ENCODE measurements around the gene RUVBL2. TPM values are rescaled to one million over a fixed set of nuclear protein-coding genes. Genes with fewer than 3 reads are reported as not detected.

RUVBL2 gene
- 301 and 328 TPM in 2 replicates for total RNA-seq

GRCh38 chr19:48993175-48994034 is at the start of gene RUVBL2, which contains the start of gene GYS1:
RUVBL2 (plus strand) TSS chr19:48993887; CDS start chr19:48993912, 25 bp downstream.
GYS1 (minus strand) TSS chr19:48993309; CDS start chr19:48993112, 197 bp downstream.

DNA sequence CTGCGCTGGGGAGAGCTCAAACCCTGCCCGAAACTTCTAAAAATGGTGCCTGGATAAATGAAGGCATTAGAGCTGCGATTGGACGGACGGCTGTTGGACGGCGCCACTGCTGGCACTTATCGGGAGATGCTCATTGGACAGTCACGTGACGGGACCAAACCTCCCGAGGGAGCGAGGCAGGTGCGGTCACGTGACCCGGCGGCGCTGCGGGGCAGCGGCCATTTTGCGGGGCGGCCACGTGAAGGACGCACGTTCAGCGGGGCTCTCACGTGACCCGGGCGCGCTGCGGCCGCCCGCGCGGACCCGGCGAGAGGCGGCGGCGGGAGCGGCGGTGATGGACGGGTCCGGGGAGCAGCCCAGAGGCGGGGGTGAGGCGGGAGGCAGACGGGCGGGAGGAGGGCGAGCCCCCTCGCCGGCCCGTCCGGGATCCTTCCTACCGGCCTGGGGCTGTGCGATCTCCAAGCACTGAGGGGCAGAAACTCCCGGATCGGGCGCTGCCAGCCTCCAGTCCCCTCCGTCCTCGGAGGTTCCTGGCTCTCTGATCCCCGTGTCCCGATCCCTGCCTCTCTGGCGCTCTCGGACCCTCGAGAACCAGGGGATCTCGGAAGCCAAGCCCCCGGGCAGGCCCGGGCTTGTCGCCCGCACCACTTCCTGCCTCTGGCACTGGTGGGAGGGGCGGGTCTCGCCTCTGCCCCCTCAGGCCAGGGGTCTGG is 38.9 kb upstream of the RUVBL2 start, which contains the start of gene BAX:
Gene BAX (plus strand): TSS at position 281 of the 713 bp plus-strand sequence. CDS start 54 bp downstream, at position 335.

GRCh38 chr19:48965040-48965805 is 28.5 kb upstream of the RUVBL2 start, which contains the start of gene FTL:
FTL (plus strand) TSS chr19:48965309; CDS start chr19:48965508, 199 bp downstream.

DNA sequence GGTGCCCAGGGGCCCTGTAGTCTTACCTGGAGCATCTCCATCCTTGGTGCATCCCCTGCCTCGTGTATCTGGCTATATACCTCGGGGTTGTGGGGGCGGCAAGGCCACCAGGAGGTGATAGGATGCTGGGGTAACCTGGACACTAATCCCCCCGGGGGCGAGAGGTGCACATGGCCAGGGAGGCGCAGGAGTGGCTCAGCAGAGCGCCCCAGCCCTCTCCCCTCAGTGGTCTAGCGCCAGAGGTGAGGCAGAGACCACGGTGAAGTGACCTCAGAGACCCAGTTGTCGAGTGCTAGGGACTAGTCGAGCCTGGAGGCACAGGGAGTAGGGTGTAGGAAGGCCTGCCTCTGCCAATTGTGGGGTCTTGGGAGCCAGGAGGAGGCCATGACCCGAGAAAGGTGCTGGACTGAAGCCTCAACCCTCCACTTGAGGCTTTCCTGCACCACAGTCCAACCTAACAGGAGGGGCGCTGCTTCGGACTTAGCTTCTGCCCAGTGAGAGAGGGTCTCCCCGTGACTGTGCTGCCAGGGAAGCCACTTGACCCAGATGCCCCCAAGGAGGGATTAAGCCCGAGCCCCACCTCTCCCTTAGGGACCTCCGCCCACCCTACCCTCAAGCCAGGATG is 23.5 kb downstream of the RUVBL2 start, which contains the start of gene LHB:
Gene LHB (minus strand): TSS at position 51 of the 625 bp plus-strand sequence. CDS start 10 bp downstream, at position 41.

GRCh38 chr19:49024233-49024632 is 30.5 kb downstream of the RUVBL2 start, which contains the start of gene CGB3:
CGB3 (minus strand) TSS chr19:49024333; CDS start chr19:49023971, 362 bp downstream.

DNA sequence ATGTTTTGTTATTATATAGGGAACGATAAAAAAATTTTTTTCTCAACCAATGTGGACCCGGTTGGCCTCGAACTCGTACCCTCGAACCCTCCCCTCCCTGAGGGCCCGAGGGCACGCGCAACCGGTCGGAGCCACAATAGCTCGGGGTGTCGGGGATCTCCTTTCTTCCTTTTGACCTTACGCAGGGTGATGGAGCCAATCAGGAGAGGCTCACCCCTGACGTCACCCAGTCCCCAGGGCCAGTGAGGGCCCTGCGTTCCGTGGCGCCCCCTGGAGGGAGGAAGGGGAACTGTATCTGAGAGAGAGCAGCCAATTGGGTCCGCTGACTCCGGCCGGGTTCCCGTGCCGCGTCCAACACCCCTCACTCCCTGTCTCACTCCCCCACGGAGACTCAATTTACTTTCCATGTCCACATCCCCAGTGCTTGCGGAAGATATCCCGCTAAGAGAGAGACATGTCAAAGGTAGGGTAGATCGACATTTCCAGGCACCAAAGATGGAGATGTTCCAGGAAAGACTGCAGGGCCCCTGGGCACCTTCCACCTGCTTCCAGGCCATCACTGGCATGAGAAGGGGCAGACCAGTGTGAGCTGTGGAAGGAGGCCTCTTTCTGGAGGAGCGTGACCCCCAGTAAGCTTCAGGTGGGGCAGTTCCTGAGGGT is 38.1 kb downstream of the RUVBL2 start, which contains the start of gene CGB2:
Gene CGB2 (plus strand): TSS at position 249 of the 660 bp plus-strand sequence. CDS start 206 bp downstream, at position 455.

GRCh38 chr19:49036815-49037214 is 43.1 kb downstream of the RUVBL2 start, which contains the start of gene CGB1:
CGB1 (minus strand) TSS chr19:49036895; CDS start chr19:49036711, 184 bp downstream.

GRCh38 chr19:49043548-49043947 is 49.9 kb downstream of the RUVBL2 start, which contains the start of gene CGB5:
CGB5 (plus strand) TSS chr19:49043848; CDS start chr19:49044210, 362 bp downstream.

DNA sequence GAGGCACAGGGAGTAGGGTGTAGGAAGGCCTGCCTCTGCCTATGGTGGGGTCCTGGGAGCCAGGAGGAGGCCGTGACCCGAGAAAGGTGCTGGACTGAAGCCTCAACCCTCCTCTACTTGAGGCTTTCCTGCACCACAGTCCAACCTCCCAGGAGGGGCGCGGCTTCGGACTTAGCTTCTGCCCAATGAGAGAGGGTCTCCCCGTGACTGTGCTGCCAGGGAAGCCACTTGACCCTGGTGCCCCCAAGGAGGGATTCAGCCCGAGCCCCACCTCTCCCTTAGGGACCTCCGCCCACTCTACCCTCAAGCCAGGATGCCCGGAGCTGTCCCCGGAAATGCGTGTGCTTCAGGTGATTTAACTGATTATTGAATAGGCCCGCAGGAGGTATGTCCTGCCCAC is 55.3 kb downstream of the RUVBL2 start, which contains the start of gene CGB8:
Gene CGB8 (minus strand): TSS at position 101 of the 400 bp plus-strand sequence. CDS start 372 bp downstream, outside the sequence.

GRCh38 chr19:49057636-49058234 is 64.0 kb downstream of the RUVBL2 start, which contains the start of gene CGB7:
CGB7 (minus strand) TSS chr19:49057749; CDS start chr19:49055375, 2,374 bp downstream.

DNA sequence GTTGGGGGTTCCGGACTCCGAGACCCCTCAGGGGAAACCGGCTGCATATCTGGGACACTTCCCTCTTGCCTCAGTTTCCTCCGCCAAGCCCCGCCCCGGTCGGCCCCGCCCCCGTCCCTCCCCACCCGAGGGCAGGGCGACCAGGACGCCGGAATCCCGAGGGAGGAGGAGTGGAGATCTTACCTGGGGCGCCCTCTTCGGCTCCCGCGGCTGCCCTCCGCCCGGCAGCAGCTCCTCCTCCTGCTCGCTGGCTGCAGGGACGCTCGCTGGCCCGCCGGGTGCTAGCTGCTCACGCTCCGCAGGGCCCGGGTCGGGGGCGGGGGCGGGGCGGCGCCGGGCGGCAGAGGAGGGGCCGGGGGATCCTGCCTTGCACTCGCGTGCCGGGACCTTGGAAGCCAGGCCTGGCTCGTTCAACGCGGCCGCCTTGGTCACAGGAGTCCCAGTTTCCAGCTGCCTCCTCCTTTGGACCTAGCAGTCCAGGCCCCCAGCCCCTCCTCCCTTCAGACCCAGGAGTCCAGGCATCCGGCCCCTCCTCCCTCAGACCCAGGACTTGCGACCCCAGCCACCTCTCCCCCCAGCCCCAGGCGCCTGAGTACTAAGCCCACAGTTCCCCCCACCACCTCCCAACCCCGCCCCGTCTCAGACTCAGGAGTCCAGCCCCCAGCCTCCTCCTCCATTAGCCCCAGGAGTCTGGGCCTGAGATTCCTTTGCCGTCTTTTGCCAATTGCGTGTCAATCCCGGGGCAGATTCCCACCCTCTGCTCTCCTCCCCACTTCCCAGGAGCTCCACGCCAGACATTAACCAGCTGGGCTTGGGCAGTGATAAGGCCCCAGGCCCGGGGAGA is 71.3 kb downstream of the RUVBL2 start, which contains the start of gene NTF4:
Gene NTF4 (minus strand): TSS at position 51 of the 844 bp plus-strand sequence. CDS start 2,821 bp downstream, outside the sequence.

Small RNA genes within 50 kb of the gene (small RNA-seq; reads per million reads assigned to genes)
- gene MIR6798 = not detected

Other genes starting within 250 kb of the RUVBL2 start
- not detected in 2 replicates for gene IZUMO1, start 247.0 kb upstream of the RUVBL2 start, total RNA-seq
- gene FUT1, start 241.2 kb upstream of the RUVBL2 start, total RNA-seq = 0.20 TPM in 1 of 2 replicates, not detected in the other
- gene FGF21, start 238.4 kb upstream of the RUVBL2 start, total RNA-seq = not detected in 2 replicates
- gene BCAT2, start 182.9 kb upstream of the RUVBL2 start, total RNA-seq = 43.7 and 44.2 TPM in 2 replicates
- 1.1 and 1.4 TPM in 2 replicates for gene HSD17B14, start 157.4 kb upstream of the RUVBL2 start, total RNA-seq
- 16.4 and 21.3 TPM in 2 replicates for gene PLEKHA4, start 125.3 kb upstream of the RUVBL2 start, total RNA-seq
- 41.5 and 55.9 TPM in 2 replicates for gene PPP1R15A, start 121.5 kb upstream of the RUVBL2 start, total RNA-seq
- 0.37 TPM in 1 of 2 replicates, not detected in the other for gene TULP2, start 95.1 kb upstream of the RUVBL2 start, total RNA-seq
- gene NUCB1, start 93.6 kb upstream of the RUVBL2 start, total RNA-seq = 134 and 211 TPM in 2 replicates
- not detected in 2 replicates for gene DHDH, start 60.2 kb upstream of the RUVBL2 start, total RNA-seq
- gene BAX, start 39.0 kb upstream of the RUVBL2 start, total RNA-seq = 47.0 and 70.8 TPM in 2 replicates
- gene FTL, start 28.6 kb upstream of the RUVBL2 start, total RNA-seq = 2,886 and 3,269 TPM in 2 replicates
- gene GYS1, start 578 bp upstream of the RUVBL2 start, total RNA-seq = 55.1 and 57.0 TPM in 2 replicates
- not detected in 2 replicates for gene LHB, start 23.2 kb downstream of the RUVBL2 start, total RNA-seq
- not detected in 2 replicates for gene CGB3, start 30.4 kb downstream of the RUVBL2 start, total RNA-seq
- gene CGB2, start 38.0 kb downstream of the RUVBL2 start, total RNA-seq = not detected in 2 replicates
- gene CGB1, start 43.0 kb downstream of the RUVBL2 start, total RNA-seq = not detected in 2 replicates
- gene CGB5, start 50.0 kb downstream of the RUVBL2 start, total RNA-seq = not detected in 2 replicates
- not detected in 2 replicates for gene CGB8, start 55.2 kb downstream of the RUVBL2 start, total RNA-seq
- 0.20 TPM in 1 of 2 replicates, not detected in the other for gene CGB7, start 63.9 kb downstream of the RUVBL2 start, total RNA-seq
- not detected in 2 replicates for gene NTF4, start 70.9 kb downstream of the RUVBL2 start, total RNA-seq
- not detected in 2 replicates for gene KCNA7, start 78.8 kb downstream of the RUVBL2 start, total RNA-seq
- 140 and 162 TPM in 2 replicates for gene SNRNP70, start 91.6 kb downstream of the RUVBL2 start, total RNA-seq
- gene LIN7B, start 120.5 kb downstream of the RUVBL2 start, total RNA-seq = 1.8 and 2.7 TPM in 2 replicates
- 0.37 and 0.78 TPM in 2 replicates for gene C19orf73, start 125.3 kb downstream of the RUVBL2 start, total RNA-seq
- 0.78 and 1.8 TPM in 2 replicates for gene PPFIA3, start 125.7 kb downstream of the RUVBL2 start, total RNA-seq
- gene HRC, start 161.5 kb downstream of the RUVBL2 start, total RNA-seq = not detected in 2 replicates
- 14.1 and 14.3 TPM in 2 replicates for gene TRPM4, start 163.9 kb downstream of the RUVBL2 start, total RNA-seq

Measured in subcutaneous preadipocyte (primary cell).